ENCODE measurements around the gene BAG3.
"Not testable (repeated sequence)": the region's sequence is repeated elsewhere in the genome, so short reads cannot be mapped to it uniquely, and the experiment has no call there.

The BAG3 gene

DNA sequence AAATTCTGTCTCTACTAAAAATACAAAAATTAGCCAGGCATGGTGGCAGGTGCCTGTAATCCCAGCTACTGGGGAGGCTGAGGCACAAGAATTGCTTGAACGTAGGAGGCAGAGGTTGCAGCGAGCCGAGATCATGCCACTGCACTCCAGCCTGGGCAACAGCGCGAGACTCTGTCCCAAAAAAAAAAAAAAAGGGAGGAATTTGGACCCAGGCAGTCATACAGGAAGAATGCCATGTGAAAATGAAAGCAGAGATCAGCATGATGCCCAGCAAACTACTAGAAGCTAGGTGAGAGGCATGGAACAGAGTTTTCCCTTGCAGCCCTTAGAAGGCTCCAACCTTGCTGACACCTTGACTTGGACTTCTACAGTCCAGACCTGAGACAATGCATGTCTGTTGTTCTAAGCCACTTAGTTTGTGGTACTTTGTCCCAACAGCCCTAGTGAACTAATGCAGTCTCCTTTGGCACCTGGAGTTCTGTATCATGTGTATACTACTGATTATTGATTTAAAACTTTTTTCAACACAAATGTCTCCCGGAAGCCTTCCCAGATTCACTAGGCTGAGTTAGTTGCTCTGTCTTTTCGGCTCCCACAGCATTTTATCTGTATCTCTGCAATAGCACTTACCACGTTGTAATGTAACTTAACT lies 10.2 kb upstream of the BAG3 start:
- DNase-seq = no peak

DNA sequence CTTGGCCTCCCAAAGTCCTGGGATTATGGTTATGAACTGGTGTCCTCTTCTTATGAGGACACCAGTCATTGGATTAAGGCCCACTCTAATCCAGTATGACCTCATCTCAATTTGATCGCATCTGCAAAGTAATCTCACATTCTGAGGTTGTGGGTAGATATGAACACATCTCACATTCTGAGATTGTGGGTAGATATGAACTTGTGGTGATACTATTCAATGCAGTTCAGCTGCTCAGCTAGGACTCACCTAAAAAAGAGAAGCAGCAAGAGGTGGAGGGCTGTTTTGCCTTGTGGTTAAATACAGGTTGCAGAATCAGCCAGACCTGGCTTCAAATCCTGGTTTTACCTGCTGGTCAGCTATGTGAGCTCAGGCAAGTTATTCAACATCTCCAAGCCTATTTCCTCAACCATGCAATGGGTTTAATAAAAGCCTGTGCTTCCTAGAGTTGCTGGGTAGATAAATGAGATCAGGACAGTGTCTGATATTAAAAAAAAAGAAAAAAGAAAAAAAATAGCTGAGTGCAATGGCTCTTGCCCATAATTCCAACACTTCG lies 8.5 kb upstream of the BAG3 start:
- DNase-seq = no peak

DNA sequence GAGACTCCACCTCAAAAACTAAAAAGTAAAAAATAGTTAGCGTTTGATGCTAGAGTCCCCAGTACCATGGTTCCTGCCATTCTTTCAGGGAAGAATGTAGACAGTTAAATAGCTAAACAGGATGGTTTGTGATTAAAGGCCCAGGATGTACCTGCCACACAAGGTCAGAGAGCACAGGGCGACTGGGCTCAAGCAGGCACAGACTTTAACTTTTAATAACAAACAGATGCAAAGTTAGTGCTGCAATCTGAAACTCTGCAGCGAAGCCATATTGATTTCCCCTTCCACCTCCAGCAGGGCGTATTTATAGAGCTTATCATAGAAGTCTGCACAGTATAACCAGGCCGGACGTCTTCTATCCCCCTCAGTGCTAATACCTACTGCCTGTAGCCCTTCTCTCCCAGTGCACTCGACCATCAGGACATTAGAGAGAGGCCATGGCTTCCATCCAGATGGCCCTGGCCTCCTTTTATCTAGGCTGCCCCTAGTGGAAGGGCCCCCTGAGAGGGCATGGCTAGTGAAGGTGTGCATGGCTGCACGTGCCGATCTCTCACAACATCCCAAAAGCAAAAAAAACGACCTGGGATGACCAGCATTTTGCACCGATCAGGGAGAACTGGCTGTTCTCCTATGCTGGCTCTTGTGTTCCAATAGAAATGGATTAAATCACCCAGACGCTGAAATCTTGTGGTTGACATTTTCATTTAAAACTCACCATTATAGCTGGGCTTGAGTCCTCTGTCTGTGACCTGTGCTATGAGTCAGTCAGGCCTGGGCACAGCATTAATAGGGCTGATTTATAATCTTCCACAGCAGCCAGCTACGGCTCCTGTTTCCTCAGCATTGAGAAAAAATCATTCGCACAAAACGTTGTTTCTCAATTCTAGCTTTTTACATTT lies 7.6 kb upstream of the BAG3 start:
- no peak for DNase-seq

DNA sequence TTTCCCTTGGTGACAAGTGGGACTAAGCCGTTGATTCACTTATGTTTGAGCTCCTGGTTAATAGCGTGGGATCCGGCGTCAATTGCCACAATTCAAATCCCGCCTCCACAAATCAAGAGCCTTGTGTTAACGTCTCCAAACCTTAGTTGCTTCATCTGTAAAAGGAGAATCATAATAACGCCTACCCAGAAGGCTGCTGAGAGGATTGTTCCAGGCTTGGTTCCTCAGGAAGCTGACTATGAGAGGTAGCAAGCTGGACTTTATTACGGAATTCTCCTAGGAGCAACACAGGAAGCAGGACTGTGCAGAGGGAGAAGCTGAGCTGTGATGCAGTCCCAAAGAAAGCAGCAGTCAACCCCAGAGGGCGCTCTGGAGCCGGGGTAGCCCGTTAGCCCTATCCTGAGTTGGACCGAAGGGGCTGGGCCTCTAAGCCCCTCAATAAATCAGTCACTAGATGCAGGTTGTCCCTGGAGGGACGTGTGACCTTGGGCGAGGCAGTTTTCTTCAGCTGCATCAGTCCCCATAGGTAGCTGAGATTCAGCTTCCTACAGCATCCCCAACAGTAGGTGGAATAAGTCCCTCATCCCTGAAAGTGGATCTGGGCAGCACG lies 6.9 kb upstream of the BAG3 start:
- DNase-seq = no peak

DNA sequence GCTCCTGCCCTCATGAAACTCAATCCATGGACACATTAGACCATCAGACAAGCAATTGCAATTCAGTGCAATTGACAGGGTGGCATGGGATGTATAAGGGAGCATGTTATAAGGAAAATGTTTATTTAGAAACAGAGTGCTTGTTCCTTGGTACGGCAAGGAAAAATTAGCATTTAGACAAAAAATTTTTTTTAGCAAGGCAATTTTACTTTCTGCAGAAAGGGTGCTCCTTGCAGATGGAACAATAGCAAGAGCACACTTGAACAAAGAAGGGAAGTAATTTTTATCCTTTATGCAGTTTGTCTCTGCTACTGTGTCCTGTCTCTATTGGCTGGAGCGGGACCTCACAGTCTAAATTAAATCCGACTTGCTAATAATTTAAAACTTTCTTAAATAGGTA lies 6.2 kb upstream of the BAG3 start:
- DNase-seq = no peak

DNA sequence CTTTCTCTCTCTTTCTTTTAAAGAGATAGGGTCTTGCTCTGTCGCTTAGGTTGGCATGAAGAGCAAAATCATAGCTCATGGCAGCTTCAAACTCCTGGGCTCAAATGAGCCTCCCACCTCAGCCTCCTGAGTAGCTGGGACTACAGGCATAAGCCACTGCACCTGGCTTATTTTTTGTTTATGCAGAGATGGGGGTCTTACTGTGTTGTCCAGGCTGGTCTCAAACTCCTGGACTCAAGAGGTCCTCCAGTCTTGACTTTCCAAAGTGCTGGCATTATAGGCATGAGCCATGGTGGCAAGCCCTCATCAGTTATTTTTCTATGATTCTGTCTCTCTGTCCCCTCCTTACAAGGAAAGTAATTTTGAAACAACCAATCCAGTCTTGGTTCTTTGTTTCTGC lies 1.1 kb upstream of the BAG3 start:
- no peak for DNase-seq

DNA sequence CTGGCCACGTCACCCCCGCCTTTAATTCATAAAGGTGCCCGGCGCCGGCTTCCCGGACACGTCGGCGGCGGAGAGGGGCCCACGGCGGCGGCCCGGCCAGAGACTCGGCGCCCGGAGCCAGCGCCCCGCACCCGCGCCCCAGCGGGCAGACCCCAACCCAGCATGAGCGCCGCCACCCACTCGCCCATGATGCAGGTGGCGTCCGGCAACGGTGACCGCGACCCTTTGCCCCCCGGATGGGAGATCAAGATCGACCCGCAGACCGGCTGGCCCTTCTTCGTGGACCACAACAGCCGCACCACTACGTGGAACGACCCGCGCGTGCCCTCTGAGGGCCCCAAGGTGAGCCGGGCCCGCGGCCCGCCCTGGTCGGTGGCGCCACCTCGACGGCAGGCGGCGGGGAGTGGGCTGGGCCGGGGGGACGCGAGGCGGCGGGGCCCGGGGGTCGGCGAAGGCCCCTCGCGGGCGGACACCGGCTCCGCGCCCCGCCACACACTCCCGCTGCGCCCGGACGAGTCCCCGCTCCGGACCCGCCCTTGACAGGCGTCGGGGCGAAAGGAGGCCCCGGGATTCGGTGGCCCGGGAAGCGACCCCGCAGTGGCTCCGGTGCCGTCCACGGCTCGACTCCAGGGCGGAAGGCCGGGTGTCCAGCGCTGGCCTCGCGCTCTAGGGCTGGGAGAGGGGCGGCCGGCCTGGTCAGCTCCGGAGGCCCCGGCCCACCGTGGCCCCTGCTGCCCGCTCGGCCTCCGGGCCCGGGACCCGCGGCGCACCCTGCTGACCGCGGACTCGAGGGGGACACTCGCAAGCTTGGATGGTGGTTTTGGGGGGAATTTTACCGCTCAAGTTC lies 557 bp downstream of the BAG3 start:
- DNase-seq = no peak

DNA sequence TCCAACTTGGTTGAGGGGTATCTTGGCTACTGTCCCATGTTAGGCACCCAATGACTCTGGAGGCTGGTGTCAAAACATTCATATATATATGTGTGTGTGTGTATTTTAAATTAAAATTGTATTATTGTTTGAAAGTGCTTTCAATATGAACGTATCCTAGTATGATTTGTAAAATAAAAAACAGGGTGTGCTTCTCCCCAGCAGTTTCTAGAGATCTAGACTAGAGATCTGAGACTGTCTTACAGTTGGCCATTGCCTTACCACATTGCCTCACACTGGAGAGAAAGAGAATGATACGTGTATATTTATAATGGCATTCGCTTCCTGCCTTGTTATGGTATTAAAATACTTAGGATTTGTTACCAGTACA lies 1.2 kb downstream of the BAG3 start:
- DNase-seq = no peak

DNA sequence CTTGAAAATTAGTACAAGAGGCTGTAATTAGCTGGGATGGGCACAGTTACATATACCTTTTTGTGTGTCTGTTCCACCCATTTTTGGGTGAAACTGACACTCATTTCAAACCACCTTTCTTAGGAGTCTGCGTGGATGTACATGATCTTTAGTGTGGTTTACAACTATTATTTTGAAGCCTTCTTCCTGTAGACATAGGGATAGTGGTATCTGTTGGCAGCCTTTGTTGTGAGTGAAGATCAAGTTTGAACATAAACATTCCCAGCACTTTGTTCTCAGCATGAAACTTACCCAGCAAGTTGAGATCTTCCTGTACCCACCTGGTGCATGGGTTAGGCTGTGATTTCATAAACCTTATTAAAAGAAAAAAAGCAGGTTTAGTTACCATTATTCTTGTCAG lies 2.0 kb downstream of the BAG3 start:
- no peak for DNase-seq

DNA sequence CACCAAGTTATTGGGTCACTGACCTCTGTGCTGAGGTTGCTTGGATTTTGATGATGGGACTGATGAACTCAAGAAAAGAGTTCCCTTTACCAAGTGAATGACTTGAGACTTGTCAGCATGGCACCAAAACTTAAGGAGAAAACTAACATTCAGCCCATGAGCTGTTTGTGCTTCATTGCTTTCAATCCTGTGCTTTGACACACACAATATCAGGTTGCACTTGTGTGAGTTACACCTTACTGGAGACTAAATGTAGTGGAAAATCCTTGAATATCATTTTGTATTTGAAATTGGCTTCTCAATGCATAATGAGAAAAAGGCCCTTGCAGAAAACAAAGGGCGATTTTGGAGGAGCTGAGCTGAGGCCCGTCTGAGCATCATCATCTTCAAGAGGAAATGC lies 2.7 kb downstream of the BAG3 start:
- DNase-seq = no peak

DNA sequence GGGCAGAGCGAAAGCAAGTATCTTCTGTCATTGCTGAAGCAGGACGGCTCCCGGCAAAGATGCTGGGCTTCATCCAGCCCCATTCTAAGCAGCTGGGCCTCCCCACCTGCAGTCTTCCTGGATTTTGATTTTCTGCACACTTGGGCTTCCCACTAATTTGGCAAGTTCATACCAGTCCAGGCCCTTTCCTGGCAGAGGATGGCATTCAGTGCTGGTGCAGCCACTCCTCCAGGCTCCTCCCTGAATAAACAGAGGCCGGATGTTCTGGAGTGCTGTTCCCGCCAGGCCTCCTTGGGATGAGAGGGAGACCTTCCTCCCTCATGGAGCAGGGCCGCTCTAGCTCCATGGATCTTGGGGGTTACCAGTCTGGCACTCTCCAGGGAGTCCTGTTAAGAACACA lies 3.4 kb downstream of the BAG3 start:
- no peak for DNase-seq

DNA sequence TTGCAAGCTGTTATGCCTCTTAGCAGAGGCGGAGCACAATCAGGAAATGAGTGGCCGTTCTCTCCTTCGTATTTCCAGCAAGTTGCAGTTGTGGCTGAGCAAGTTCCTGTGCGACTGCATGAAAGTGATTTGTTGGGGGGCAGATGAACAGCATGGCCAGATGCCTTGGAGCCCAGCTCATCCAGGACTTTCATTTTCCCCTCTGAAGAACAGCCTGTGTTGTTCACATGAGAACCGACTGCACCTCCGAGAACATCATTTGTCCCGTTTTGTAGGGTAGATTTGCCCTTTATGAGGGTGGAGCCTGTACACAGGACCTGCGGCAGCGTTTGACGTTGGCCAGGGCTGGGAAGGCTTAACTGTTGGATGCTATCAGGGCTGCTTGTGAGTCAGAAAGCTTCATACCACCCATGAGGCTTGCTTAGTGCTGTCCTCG lies 4.4 kb downstream of the BAG3 start:
- DNase-seq = no peak

DNA sequence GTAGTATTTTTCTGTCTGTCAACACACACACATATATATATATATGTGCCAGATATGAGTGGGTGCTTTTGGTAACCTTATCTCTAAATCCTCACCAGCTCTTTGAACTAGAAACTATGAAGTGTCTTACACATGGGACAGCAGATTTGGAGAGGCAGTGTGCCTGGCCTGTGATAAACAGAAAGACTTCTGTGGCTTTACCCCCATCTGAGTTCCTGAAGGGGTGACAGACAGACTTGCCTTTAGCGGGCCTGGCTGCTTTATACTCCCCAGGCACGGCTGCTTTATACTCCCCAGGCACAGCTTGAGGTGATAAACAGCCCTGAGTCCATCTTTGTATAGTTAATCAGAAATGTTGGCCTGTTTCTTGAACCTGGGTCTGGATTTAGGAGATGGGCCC lies 5.6 kb downstream of the BAG3 start:
- no peak for DNase-seq

DNA sequence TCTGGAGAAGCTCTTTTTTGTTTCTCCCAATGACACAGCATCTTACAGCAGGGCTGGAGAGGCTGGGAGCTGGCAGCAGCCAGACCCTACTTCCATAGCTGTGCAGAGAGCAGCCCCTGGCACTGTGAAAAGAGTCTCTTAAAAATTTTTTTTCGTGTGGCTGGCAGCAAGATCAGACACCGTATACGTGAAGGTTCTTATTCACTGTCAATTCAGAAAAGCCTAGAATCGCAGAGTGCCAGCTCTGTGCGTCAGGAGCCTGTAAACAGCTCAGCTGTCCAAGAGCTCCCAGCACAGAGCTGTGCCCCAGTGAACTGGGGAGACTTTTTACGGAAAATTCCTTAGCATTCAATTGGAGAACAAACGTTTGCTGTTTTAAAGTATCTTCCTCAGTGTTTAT lies 6.5 kb downstream of the BAG3 start:
- no peak for DNase-seq

DNA sequence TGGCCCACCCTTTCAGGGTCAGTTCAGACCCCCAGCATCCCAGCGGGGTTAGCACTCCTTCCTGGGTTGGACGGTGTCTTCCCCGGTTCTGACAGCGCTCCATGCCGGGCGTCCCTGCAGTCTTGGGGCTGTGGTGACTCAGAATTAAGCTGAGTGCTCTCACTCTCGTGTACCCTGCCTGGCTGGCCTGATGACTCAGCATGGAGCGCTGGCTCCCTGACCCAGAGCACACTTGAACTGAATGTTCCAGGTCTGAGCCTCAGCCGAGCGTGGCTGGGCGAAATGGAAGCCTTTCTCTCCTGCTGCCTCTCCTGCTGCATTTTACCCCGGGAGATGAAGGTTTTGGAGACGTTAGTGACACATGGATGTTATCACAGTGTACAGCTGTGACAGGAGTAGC lies 7.1 kb downstream of the BAG3 start:
- no peak for DNase-seq

DNA sequence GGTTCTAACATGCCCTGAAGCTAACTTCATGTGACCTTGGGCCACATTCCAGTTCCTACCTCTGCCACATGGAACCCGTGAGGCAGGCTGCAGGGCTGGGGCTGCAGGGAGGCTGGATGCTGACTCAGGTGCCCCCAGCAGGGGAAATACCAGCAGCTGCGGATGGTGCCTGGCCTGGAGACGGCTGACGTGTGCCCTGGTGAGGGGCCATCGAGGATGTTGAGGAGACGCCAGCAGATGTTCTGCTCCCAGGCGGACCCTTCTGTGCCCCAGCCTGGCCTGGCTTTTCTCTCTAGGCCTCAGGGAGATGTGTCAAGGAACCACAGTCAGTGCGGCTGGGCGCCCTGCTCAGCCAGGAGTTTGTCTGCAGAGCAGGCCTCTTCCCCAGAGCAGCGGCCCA lies 8.8 kb downstream of the BAG3 start:
- no peak for DNase-seq

DNA sequence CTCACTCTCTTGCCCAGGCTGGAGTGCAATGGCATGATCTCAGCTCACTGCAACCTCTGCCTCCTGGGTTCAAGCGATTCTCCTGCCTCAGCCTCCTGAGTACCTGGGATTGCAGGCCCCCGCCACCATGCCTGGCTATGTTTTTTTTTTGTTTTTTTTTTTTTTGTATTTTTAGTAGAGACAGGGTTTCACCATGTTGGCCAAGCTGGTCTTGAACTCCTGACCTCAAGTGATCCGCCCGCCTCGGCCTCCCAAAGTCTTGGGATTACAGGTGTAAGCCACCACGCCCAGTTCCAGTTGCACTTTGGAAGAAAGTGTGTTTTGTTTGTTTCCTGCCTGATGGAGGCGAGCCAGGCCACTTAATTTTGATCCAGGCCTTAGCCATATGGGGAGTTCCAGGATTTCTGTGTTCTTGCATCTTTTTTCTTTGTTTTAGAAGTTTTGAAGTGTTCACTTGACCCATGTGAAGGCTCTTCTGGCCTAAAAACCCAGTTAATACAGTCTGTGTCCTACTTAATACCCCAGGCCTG lies 11.0 kb downstream of the BAG3 start:
- DNase-seq = not testable (repeated sequence)

DNA sequence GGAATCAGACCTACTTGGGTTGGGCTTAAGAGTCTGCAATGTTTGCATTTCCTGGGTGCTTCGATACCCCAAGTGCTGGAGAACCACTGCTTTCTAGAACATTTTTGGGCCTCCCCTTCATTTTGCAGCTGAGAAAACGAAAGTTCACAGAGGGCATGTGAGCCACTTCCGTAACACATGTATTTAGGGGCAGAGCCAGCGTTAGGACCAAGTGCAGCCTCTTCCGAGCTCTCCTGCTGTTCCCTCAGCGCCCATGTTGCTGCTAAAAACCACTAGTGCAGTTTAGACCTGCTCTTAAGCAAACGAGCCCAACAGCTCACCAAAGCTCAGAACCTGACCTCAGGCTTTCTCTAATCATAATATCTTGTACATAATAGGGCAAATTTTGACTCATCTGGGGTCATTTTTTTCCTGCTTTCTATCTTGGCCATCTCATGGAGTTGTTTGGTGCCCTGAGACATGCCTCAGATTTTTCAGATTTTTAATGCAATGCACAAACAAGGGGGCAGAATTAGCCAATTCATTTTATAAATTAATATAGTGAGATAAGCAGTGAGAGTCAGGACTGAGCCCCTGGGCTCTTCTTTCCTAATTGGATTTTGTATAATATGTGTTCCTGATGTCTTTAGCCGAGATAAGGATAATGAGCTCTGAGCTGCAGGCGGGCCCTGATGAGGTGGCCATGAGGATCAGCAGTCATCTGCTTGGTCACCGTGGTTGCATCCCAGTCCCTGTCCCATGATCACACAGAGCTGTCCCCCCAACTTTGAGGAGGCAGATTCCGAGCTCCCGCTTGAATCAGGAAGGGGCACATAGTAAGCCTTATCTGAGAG lies 12.9 kb downstream of the BAG3 start:
- no peak for DNase-seq

DNA sequence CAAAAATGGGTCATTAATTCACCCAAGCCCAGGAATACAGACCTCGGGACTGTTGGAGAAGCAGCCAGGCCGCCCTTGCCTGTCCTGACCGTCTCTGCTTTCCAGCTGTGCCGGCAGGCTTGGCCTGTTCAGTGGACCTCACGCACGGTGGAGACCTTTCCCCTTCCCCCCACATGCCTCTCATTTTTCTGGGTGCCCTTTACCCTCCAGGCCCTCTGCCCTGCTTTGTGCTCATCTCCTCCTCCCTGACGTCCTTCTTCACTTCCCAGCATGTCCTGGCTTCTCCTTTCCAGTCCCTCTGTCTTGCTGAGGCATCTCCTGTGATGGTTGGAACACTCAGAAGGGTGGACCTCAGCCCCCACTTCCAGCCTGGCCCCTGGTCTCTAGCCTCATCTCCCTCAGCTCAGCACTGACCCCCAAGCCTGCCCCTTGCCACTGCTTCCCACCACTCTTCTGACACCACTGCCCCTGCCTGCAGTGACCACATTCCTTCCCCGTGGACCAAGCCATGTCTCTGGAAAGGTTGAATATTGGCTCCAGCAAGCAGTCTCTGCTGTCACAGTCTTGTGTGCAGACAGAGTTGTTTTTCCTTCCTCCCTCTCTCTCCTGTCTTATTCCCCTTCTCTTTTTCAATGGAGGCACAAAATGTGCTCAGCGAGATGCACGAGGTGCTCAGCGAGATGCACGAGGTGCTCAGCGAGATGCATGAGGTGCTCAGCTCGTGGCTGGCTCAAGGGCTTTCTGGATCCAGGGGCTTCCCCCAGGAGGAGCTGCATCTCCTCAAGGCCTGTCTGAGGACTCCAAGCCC lies 14.9 kb downstream of the BAG3 start:
- DNase-seq = no peak

DNA sequence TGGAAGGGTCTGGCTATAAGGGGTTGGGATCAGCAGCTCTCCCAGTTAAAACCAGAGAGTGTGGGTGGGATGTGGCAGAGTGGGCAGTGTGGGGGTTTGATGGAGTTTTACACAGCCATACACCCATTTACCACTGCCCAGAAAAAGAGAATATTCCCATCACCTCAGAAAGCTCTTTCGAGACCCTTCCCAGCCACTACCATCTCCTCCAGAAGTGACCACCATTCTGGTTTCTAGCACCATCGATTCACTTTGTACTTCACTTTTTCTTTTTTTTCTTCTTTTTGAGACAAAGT lies 15.5 kb downstream of the BAG3 start:
- no peak for DNase-seq
